HCT116 (cell line): ENCODE measurements around the gene GATAD2B. TPM values are rescaled to one million over a fixed set of nuclear protein-coding genes. Genes with fewer than 3 reads are reported as not detected.

Experiments used
- ATAC-seq: fragments of 200-7000 bp; cut with Tn5 transposase; 2 replicates; pipeline ENCODE4 v1.9.1; 2020; ENCODE audit warnings: mild to moderate bottlenecking, moderate library complexity
- BruUV-seq: library from RNA; stranded (reverse); fragments of 400-500 nt; replicated peaks from 2 replicates; lab custom pipeline; 2021; lab: Mats Ljungman, UMichigan
- CTCF ChIA-PET: fragments of 300-600 bp; sonication (Branson Sonifier 250); formaldehyde crosslinking; loops from one replicate; lab custom pipeline; 2021; ENCODE audit warnings: antibody characterized with exemption; lab: Charles Lee
- POLR2A ChIA-PET: fragments of 300-600, 350-600 bp; sonication (Branson Sonifier 250); formaldehyde crosslinking; loops from one replicate; lab custom pipeline; 2021; ENCODE audit warnings: antibody characterized with exemption; lab: Charles Lee
- RAD21 ChIA-PET, 2 experiments: fragments of 300-600 bp; sonication (Branson Sonifier 250); formaldehyde crosslinking; loops; one replicate each; lab custom pipeline; 2023; ENCODE audit warnings: low total read pairs in 2 of 2; ENCODE audit not compliant: uncharacterized antibody in 2 of 2, unreplicated experiment in 2 of 2, low non-redundant PET in 1 of 2; lab: Charles Lee
- DNase-seq: peaks from one replicate; pipeline ENCODE4 v3.0.0-alpha.2; 2010; ENCODE audit warnings: low read depth, low spot score
- H2AFZ ChIP-seq: fragments of 200-600 bp; shearing (Covaris generic), sonication (generic); 2 replicates; pipeline ENCODE4 v1.6.1; 2017; ENCODE audit warnings: low read depth, mixed run types, mixed read lengths, antibody characterized with exemption, low read length; ENCODE audit not compliant: poor library complexity, severe bottlenecking
- H3K27ac ChIP-seq: 2 replicates; pipeline ENCODE4 v1.5.1; 2012; ENCODE audit warnings: low read depth, low read length
- H3K27me3 ChIP-seq: fragments of 200-600 bp; sonication (generic); 2 replicates; pipeline ENCODE4 v1.6.1; 2016; ENCODE audit warnings: mixed run types, low read length, mixed read lengths; ENCODE audit not compliant: insufficient read depth
- H3K36me3 ChIP-seq, 2 experiments: fragments of 200-500 bp in 1 of 2; fragments of 200-600 bp in 1 of 2; sonication (Bioruptor generic) in 1 of 2; sonication (generic) in 1 of 2; 2 replicates each; pipeline versions ENCODE4 v1.5.1 to v1.6.1; 2014 to 2016; ENCODE audit warnings: low read length in 2 of 2, inconsistent platforms in 1 of 2, mixed read lengths in 1 of 2, mixed run types in 1 of 2; ENCODE audit not compliant: insufficient read depth in 2 of 2, control insufficient read depth in 1 of 2
- H3K4me1 ChIP-seq, 2 experiments: fragments of 200-600 bp in 1 of 2; sonication (generic) in 1 of 2; 2 replicates each; pipeline versions ENCODE4 v1.5.1 to v1.6.1; 2012 to 2017; ENCODE audit warnings: low read length in 2 of 2, inconsistent platforms in 1 of 2, mild to moderate bottlenecking in 1 of 2, mixed read lengths in 1 of 2, mixed run types in 1 of 2, moderate library complexity in 1 of 2; ENCODE audit not compliant: insufficient read depth in 2 of 2, control insufficient read depth in 1 of 2
- H3K4me2 ChIP-seq: fragments of 200-600 bp; sonication (generic); 2 replicates; pipeline ENCODE4 v1.6.1; 2017; ENCODE audit warnings: mixed run types, low read length, mixed read lengths
- H3K4me3 ChIP-seq, 2 experiments: fragments of 200-600 bp in 1 of 2; sonication (generic) in 1 of 2; replicated peaks in 1 of 2; 2 replicates each; pipeline ENCODE4 v1.5.1; 2011 to 2016; ENCODE audit warnings: low read length in 2 of 2, control low read depth in 1 of 2, low read depth in 1 of 2, mild to moderate bottlenecking in 1 of 2, mixed read lengths in 1 of 2, mixed run types in 1 of 2
- H3K79me2 ChIP-seq: fragments of 200-600 bp; sonication (generic); 2 replicates; pipeline ENCODE4 v1.6.1; 2017; ENCODE audit warnings: mild to moderate bottlenecking, mixed run types, low read length, moderate library complexity, mixed read lengths; ENCODE audit not compliant: insufficient read depth
- H3K9ac ChIP-seq: fragments of 200-600 bp; sonication (generic); 2 replicates; pipeline ENCODE4 v1.6.1; 2016; ENCODE audit warnings: low read length, mixed read lengths
- H3K9me2 ChIP-seq: fragments of 200-600 bp; sonication (generic), shearing (Covaris generic); 2 replicates; pipeline ENCODE4 v1.6.1; 2017; ENCODE audit warnings: mixed run types, mild to moderate bottlenecking, moderate library complexity; ENCODE audit not compliant: insufficient read depth
- H3K9me3 ChIP-seq, 2 experiments: fragments of 200-500 bp in 1 of 2; fragments of 200-600 bp in 1 of 2; sonication (Bioruptor generic) in 1 of 2; sonication (generic) in 1 of 2; 2 replicates each; pipeline ENCODE4 v1.6.1; 2014 to 2017; ENCODE audit warnings: low read length in 2 of 2, mixed read lengths in 2 of 2, inconsistent platforms in 1 of 2, low read depth in 1 of 2, mild to moderate bottlenecking in 1 of 2, mixed run types in 1 of 2, moderate library complexity in 1 of 2; ENCODE audit not compliant: control insufficient read depth in 1 of 2, insufficient read depth in 1 of 2
- H4K20me1 ChIP-seq: fragments of 200-600 bp; sonication (generic), shearing (Covaris generic); 2 replicates; pipeline ENCODE4 v1.6.1; 2017; ENCODE audit warnings: mixed run types, mild to moderate bottlenecking, moderate library complexity; ENCODE audit not compliant: insufficient read depth
- CBX3 ChIP-seq: IDR thresholded peaks from 2 replicates; pipeline ENCODE4 v1.6.1; 2012; ENCODE audit warnings: low read depth
- CEBPB ChIP-seq: IDR thresholded peaks from 2 replicates; pipeline ENCODE4 v1.6.1; 2012; ENCODE audit warnings: low read depth
- CTCF ChIP-seq, 3 experiments: fragments of 200-600 bp in 1 of 3; sonication (generic) in 1 of 3; IDR thresholded peaks in 2 of 3; conservative IDR thresholded peaks in 1 of 3; 2 replicates each; pipeline ENCODE4 v1.5.1; 2012 to 2017; ENCODE audit warnings: low read depth in 2 of 3, low read length in 2 of 3, antibody characterized with exemption in 1 of 3, borderline replicate concordance in 1 of 3, control low read depth in 1 of 3, mild to moderate bottlenecking in 1 of 3, mixed read lengths in 1 of 3, mixed run types in 1 of 3, moderate library complexity in 1 of 3; ENCODE audit not compliant: insufficient read depth in 1 of 3
- EGR1 ChIP-seq: IDR thresholded peaks from 2 replicates; pipeline ENCODE4 v1.6.1; 2012; ENCODE audit warnings: low read depth
- ELF1 ChIP-seq: IDR thresholded peaks from 2 replicates; pipeline ENCODE4 v1.6.1; 2012; ENCODE audit warnings: low read depth, borderline replicate concordance
- EZH2 ChIP-seq: fragments of 200-600 bp; sonication (generic); IDR thresholded peaks from 2 replicates; pipeline ENCODE4 v1.6.1; 2017; ENCODE audit warnings: antibody characterized with exemption, mixed run types
- FOSL1 ChIP-seq: IDR thresholded peaks from 2 replicates; pipeline ENCODE4 v1.6.1; 2012; ENCODE audit warnings: low read depth
- JUND ChIP-seq: IDR thresholded peaks from 2 replicates; pipeline ENCODE4 v1.6.1; 2012
- MAX ChIP-seq: IDR thresholded peaks from 2 replicates; pipeline ENCODE4 v1.6.1; 2012
- POLR2AphosphoS5 ChIP-seq: IDR thresholded peaks from 2 replicates; pipeline ENCODE4 v1.6.1; 2011; ENCODE audit warnings: mild to moderate bottlenecking, low read depth, low read length, moderate library complexity
- REST ChIP-seq: IDR thresholded peaks from 2 replicates; pipeline ENCODE4 v1.6.1; 2012; ENCODE audit warnings: low read depth
- SIN3A ChIP-seq: IDR thresholded peaks from 2 replicates; pipeline ENCODE4 v1.6.1; 2012; ENCODE audit warnings: low read depth
- SP1 ChIP-seq: IDR thresholded peaks from 2 replicates; pipeline ENCODE4 v1.6.1; 2012; ENCODE audit warnings: low read depth
- SRF ChIP-seq: IDR thresholded peaks from 2 replicates; pipeline ENCODE4 v1.6.1; 2012; ENCODE audit warnings: low read depth
- ZBTB33 ChIP-seq: IDR thresholded peaks from 2 replicates; pipeline ENCODE4 v1.6.1; 2011; ENCODE audit warnings: mild to moderate bottlenecking, low read length, moderate library complexity; ENCODE audit not compliant: insufficient replicate concordance; ENCODE audit errors: extremely low read depth
- ZFX ChIP-seq: fragments of 450-650 bp; IDR thresholded peaks from 2 replicates; pipeline ENCODE4 v1.6.1; 2017
- ZNF274 ChIP-seq: fragments of 200-500 bp; sonication (Bioruptor generic); IDR thresholded peaks from 2 replicates; pipeline ENCODE4 v1.6.1; 2014; ENCODE audit warnings: mild to moderate bottlenecking, low read depth, low read length, inconsistent platforms
- intact Hi-C: fragments of 100-400 bp; cut with micrococcal nuclease; formaldehyde crosslinking; loops from 2 replicates; pipeline ENCODE4 v1.10.0; 2022
- total RNA-seq: library from RNA; stranded (reverse); gene quantifications from one replicate; pipeline ENCODE4 v1.2.1, GENCODE V29; 2021; ENCODE audit not compliant: unreplicated experiment
- TF ChIP-seq, protein P1 (sequence below): IDR thresholded peaks from 2 replicates; pipeline ENCODE4 v1.6.1; 2012

The GATAD2B gene
- total RNA-seq, 1 experiment from 2014 or later: 50.2 TPM

DNA sequence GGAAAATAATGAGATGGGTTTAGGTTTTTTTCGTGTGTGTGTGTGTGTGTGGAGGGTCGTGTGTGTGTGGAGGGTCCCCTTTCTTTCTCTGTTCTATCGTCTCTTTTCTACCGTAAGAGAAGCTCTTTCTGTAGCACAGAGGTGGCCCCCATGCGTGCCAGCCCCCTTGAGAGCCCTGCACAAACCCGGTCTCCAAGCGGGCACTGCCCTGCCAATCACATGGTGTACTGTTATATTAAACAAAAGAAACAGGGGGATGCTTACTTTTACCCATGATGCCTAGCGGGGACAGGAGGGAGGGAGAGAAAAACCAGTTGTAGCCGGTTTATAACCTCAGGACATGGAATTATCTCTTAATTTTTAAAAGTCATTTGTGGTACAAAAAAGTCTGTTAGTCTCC is 41.0 kb downstream of the GATAD2B start:
- no peak for TF ChIP-seq CBX3
- TF ChIP-seq MAX: no peak
- no peak for TF ChIP-seq SP1
- TF ChIP-seq EGR1: no peak
- TF ChIP-seq CEBPB: no peak
- TF ChIP-seq ZFX: no peak
- TF ChIP-seq ZBTB33: no peak
- no peak for TF ChIP-seq ZNF274
- TF ChIP-seq CTCF (IDR thresholded peaks at IDR 0.05 in 2 of 3, conservative IDR thresholded peaks at IDR 0.05 in 1 of 3; ENCODE audit: borderline replicate concordance in 1 of 3, insufficient read depth in 1 of 3, low read depth in 2 of 3, low read length in 2 of 3): no peak
- no peak for TF ChIP-seq FOSL1
- no peak for TF ChIP-seq ELF1
- TF ChIP-seq JUND: no peak
- TF ChIP-seq POLR2AphosphoS5: no peak
- no peak for TF ChIP-seq EZH2
- TF ChIP-seq SRF: no peak
- TF ChIP-seq, protein P1, sequence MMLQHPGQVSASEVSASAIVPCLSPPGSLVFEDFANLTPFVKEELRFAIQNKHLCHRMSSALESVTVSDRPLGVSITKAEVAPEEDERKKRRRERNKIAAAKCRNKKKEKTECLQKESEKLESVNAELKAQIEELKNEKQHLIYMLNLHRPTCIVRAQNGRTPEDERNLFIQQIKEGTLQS: no peak
- TF ChIP-seq REST: no peak
- no peak for TF ChIP-seq SIN3A
- H3K27ac ChIP-seq: no peak overlapping the region
- ChIA-PET POLR2A (no interaction called here), CTCF (no interaction called here), RAD21 (no interaction called here)
- H3K36me3 ChIP-seq: no peaks in the 10 kb centered on the region
- no peak for DNase-seq
- no peak for ATAC-seq
- H3K9me2 ChIP-seq: no peaks in the 10 kb centered on the region
- H3K27me3 ChIP-seq: no peaks in the 10 kb centered on the region
- H3K79me2 ChIP-seq: peaks cover 63% of the 10 kb centered on the region
- H3K9ac ChIP-seq: no peak overlapping the region
- BruUV-seq: no TSS peak
- no peaks in the 10 kb centered on the region for H3K9me3 ChIP-seq
- no peaks in the 10 kb centered on the region for H4K20me1 ChIP-seq
- intact Hi-C loops: no loop called here
- H3K4me2 ChIP-seq: no peak overlapping the region
- no peaks in the 10 kb centered on the region for H3K4me1 ChIP-seq
- H2AFZ ChIP-seq: no peak overlapping the region
- H3K4me3 ChIP-seq: no peak overlapping the region
